CD4-positive, alpha-beta T cell treated with Interferon alpha-2 for 1 hour (primary cell): ENCODE measurements around the gene PSORS1C2.
"Not testable (repeated sequence)": the region's sequence is repeated elsewhere in the genome, so short reads cannot be mapped to it uniquely, and the experiment has no call there.

ENCODE experiments used
- DNase-seq, 2 donors: peaks; one replicate each; pipeline ENCODE4 v3.0.0-alpha.2; 2020 to 2022

Gene PSORS1C2

DNA sequence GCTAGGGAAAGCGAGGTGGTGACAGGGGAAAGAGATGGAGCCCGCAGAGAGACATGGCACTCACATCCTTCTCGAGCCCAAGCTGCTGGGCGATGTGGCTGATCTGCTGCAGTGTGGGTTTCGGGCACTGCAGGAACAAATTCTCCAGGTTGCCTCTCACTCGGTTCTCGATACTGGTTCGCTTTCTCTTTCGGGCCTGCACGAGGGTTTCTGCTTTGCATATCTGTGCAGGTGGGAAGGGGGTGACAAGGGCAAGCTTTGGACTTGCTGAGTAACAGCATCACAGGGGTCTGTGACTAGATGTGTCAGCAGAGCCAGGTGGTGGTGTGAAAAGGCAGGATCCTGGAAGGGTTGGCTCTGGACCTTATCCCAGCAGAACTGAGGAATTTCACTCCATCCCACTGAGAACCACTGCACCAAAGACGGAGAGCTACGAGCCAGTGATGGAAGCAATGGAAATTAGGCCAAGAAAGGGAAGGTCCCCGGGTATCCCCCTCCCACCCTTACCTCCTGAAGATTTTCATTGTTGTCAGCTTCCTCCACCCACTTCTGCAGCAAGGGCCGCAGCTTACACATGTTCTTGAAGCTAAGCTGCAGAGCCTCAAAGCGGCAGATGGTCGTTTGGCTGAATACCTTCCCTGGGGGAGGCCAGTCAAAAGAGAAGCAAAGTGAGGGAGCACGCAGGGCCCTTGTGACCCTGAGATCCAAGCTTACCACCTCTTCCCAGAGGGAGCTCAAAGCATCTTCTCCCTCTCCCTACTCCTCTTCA lies 26.4 kb upstream of the PSORS1C2 start:
- not testable (repeated sequence) for DNase-seq

DNA sequence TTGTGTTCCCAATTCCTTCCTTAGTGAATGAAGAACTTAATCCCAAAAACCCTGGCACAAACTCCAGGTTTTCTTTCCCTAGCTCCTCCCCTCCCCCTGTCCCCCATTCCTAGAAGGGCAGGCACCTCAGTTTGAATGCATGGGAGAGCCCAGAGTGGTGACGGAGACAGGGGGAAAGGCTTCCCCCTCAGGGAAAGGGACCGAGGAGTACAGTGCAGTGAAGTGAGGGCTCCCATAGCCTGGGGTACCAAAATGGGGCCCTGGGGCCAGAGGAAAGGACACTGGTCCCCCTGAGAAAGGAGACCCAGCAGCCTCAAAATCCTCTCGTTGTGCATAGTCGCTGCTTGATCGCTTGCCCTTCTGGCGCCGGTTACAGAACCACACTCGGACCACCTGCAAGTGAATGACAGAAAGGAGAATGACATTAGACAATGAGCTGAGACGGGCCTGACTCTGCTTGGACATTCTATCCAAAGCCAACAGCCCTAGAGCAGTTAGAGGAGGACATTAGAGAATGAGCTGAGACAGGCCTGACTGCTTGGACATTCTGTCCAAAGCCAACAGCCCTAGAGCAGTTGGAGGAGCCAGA lies 25.7 kb upstream of the PSORS1C2 start:
- DNase-seq = not testable (repeated sequence)

DNA sequence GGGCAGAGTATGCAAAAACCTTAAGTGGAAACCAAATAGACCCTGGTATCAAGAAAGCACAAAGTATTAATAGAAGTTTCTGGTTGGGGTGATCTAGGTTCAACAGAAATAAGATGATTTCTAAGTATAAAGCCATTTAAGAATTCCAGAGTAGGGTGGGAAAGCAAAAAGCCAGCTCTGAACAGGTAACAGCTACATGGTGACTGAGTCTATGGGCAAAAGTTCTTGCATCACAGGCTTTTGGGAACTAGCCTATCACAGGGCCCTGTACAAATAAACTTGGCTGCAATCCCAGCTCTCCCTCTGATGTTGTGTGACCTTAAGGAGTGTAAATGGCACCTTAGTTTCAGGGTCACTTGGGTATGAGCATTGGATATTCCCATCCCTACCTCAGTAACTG lies 25.1 kb upstream of the PSORS1C2 start:
- DNase-seq = no peak

DNA sequence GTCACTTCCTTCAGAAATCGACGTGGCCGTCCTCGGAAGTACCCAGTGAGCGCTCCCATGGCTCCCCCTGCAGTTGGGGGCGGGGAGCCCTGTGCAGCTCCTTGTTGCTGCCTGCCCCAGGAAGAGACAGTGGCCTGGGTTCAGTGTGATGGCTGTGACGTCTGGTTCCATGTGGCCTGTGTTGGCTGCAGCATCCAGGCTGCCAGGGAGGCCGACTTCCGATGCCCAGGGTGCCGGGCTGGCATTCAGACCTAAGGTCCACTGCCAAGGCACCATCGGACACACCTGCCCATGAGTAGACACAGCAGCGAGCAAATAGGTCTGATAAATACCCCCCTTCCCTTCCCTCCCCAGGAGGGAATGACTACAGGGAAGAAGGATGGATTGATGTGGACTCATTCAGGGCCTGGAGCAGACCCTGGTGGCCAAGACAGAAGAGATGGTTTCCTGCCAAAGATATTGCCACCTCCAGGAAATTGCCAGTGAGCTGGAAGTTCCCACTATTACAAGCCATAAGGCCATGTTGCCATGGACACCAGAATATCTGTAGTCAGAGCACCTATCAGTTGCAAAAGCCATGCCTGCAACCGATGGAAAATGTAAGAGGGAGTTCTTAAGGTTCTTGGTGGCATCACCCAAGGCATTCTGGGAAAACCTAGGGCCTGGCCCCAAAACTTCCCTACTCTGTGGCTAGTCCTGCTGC lies 23.7 kb upstream of the PSORS1C2 start:
- DNase-seq = no peak

DNA sequence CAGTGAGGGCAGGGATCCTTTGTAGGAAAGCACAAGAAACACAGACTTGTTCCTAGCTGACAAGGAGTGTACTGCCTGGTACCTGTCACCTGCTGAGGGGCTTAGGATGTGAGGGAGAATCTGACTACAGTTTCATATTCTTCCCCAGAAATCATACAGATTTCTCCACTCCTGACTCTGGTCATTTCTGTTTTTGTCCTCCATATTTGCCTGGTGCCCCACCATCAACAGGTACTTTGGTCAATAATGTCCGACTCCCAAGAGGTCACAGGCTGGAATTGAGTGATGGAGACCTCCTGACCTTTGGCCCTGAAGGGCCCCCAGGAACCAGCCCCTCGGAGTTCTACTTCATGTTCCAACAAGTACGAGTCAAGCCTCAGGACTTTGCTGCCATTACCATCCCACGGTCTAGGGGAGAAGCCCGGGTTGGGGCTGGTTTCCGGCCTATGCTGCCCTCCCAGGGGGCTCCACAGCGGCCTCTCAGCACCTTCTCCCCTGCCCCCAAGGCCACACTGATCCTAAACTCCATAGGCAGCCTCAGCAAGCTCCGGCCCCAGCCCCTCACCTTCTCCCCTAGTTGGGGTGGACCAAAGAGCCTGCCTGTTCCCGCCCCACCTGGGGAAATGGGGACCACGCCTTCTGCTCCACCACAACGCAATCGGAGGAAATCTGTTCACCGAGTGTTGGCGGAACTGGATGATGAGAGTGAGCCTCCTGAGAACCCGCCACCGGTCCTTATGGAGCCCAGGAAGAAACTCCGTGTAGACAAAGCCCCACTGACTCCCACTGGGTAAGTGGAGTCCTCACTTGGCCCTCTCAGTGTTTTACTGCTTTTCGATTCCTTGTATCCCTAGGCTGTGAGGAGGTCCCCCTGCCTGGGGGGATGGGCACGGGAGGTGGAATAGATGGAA lies 22.6 kb upstream of the PSORS1C2 start:
- DNase-seq = no peak

DNA sequence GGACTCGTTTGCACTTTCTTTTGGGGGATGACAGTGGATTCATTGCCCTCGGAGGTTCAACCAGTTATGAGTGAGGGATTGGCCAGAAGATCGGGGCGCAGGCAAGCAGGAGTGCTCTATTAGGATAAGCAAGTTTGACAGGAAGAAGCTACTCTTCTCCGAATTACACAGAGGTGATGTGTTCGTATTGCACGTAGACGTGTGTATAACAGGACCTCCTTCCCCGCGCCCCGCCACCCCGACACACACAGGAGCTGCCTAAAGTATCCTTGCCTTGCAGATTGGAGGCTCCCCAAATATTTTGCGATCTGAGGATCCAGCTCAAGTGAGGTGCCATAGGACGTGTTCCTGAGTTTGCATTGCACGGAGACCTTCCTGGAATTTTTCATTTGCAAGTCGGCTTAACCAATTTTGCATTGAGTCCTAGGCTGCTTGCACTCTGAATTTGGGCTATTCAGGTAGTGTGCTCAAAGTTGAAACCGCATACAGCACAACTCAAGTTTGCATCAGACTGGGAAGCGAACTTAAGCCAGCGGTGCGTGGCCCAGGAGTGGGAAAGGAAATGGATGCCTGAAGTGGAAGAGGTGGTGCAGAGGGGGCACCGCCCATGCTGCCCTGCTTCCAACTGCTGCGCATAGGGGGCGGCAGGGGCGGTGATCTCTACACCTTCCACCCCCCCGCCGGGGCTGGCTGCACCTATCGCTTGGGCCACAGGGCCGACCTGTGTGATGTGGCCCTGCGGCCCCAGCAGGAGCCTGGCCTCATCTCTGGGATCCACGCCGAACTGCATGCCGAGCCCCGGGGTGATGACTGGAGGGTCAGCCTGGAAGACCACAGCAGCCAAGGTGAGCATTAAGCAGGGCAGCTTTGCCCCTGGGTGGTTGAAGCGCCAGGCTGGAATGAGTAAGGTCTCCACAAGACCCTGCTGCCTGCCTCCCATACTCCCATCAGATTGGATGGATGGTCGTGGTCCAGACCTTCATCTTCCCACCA lies 20.3 kb upstream of the PSORS1C2 start:
- DNase-seq = peak in 1 of 2 donors; percentile 26

DNA sequence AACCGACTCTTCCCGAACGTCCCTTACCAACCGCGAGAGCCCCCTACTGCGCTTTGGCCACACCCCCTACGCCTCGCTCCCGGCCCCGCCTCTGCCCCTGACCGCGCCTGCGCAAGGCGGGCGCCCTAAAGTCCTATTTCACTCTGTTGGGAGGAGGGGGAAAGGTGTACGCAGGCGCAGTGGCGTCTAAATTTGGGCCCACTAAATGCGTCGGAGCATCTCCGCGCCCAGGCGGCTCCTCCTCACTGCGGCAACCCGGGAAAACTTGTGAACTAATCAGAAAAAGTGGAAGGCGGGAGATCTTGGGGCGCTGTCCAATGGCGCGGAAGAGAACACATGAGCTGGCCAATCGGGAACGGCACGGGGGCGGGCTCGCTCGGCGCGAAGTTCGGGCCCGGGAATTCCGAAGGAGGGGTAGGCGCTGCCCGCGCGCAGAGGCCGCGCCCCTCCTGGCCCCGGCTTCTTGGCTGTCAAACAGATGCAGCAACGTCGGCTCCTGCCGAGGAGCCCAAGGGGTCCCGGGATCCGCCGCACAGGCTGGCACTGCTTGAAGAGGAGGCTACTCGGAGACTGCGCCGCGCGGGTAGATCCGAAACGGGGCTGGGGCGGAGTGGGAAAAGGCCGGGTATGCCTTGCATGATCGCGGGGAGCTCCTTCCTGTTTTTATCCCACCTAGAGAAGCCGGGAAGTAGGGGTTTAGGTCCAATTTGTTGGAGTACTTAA lies 19.4 kb upstream of the PSORS1C2 start, which contains the start of gene TCF19:
TSS of gene TCF19 (plus strand) at position 450 of the 723 bp plus-strand sequence. CDS start 881 bp downstream, outside the sequence.
- DNase-seq = peak; percentile 99

DNA sequence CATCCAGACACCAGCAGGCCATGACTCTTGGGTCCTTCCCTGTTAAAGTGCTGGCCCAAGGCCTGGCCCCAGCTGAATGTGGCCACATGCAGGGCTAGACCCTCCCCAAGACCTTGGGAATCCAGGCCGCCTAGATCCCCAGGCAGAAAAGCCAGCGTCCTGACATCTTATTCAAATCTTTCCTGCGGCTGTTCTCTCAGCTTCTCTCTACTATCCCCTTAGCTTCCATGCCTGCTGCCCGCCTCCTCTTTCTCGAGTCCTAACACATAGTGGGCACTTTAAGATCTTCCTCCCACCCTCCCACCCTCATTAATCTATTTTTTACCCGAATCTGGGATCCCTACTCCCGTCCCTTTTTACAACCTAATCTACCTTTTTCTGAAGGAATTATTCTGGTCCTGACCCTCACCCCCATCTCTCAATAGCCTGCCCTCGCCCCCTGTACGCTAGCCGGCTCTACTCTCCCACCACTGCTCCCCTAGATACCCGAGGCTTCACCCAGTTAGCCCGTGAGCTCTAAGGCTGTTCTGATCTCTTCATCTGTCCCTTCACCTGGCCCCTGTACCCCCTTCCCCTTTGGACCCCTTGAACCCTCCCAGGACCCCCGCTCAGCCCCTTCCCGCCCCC lies 18.8 kb upstream of the PSORS1C2 start, which contains the start of gene CCHCR1:
TSS of gene CCHCR1 (minus strand) at position 290 of the 627 bp plus-strand sequence. CDS start at position 88, 202 bp downstream.
- no peak for DNase-seq

DNA sequence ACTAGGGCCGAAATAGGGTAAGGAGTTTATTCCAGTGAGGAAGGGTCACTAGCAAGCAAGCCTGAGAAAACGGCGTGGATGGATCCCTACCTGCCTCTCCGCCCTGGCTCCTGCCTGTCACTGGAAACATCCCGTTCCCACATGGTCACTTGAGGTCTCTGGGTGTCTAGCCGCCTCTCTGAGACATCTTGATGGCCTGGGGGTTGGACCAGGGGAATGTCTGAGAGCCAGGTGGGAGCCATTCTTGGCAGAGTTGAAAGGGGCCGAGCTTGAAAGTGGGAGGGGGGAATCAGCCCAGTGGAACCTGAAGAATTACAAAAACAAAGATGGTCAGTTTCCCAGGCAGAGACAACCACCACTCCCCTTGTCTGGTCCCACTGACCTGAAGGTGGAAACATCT lies 17.8 kb upstream of the PSORS1C2 start:
- DNase-seq = no peak

DNA sequence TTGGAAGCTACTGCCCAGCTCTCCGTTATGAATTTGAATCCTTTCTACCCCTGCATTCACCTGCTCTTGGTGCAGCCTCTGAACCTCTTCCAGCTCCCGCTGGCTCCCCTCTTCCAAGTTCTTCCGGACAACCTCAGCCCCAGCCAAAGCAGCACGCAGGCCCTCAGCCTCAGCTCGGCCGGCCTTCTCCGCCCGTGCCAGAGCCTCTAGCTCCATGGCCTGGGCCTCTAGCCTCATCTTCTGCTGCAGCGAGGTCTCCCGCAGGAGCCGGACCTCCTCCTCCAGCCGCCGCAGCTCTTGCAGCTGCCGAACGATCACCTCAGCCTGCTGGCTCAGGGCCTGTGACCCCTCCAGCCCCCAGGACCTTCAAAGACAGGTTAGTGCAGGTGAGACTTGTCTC lies 15.6 kb upstream of the PSORS1C2 start:
- no peak for DNase-seq

DNA sequence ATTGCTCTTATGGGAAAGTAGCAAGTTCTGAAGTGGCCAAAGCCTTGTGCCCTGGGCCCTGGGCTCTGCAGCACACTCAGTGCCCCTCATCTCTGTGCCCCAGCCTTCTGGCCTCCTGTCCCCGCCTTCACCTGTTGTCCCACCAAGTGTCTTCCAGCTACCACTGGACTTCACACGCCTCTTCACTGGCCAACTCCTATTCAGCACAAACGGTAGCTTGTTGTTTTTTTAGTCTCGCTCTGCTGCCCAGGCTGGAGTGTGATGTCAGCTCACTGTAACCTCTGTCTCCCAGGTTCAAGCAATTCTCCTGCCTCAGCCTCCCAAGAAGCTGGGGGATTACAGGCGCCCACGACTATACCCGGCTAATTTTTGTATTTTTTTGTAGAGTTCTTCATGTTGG lies 13.9 kb upstream of the PSORS1C2 start:
- DNase-seq = no peak

DNA sequence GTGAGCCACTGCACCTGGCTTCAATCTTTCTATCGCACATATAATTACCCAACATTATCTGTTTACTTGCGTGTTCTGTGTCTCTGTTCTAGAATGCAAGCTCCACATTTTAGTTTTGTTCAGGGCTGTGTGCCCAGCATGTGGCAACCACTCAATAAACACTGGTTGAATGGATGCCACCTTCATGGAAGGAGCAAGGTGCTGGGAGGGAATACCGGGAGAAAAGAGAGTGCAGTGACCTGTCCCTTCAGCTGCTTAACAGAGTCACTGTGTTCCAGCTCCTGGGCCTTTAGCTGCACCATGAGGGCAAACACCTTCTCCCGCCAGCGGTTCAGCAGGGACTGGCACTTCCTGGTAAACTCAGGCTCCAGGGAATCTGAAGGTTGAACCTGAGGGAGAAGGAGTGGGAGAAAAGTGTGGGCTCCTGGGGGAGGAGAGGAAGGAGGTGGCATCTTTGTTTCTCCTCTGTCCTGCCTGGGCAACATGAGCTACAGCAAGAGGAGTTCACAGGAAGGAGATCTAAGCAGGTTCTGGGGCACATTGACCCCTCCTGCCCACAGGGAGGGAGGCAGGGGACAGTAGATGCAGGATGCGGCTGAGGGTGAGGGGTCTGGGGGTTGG lies 11.1 kb upstream of the PSORS1C2 start:
- no peak for DNase-seq

DNA sequence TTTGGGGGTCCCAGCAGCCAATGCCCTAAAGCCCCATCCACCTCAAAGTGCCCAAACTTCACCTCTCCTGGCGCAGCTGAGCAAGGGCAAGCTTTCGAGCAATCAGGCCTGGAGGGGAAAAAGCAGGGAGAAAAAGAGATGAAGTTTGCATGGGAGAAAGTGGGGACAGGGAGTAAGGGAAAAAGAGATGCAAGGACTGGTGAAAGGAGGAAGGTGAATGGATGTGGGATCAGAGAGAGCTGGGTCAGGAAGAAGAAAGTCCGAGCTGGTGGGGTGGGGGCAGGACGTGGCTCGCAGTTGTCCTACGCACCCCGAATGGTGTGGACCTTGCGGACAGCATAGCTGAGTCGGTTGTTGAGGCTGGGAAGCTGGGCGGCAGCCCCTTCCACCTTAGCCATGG lies 6.5 kb upstream of the PSORS1C2 start:
- no peak for DNase-seq

DNA sequence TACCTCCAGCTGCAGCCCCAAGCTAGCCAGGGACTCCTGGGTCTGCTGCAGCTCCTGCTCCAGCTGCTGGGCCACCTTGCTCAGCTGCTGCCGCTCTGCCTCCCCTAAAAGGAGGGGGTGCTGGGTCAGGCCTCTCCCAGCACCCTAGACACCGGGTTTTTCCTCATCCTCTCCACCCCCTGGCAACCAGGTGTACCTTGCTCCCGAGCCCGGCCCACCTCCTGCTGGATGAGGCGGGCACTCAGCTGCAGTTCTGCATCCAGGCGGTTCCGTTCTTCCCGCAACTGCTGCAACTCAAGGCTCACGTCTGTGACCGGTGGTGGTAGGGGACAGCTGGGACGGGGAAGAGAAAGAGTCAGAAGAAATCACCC lies 6.1 kb upstream of the PSORS1C2 start:
- no peak for DNase-seq

DNA sequence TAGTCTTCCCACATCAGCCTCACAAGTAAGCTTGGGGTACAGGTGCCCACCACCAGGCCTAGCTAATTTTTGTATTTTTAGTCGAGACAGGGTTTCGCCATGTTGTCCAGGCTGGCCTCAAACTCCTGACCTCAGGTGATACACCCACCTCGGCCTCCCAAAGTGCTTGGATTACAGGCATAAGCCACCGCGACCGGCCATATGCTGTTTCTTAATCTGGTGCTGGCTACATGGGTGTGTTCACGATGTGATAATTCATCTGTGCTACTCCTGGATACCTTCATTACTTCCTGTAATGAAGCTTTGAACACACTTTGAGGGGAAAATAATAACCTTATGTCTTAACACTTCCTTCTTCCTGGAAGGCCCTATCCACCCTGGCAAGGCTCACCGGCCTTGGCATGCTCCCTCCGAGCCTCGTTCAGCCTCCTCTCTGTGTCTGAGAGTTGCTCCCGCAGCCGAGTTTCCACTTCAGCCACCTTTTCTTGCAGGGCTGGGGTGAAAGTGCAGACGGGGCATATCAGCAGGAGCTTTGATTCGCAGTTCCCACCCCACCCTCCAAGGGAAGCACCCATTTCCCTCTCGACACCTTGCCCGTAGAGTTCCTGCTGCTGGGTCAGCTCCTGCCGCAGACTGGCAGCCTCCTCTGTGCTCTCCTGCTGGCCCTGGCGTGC lies 5.6 kb upstream of the PSORS1C2 start:
- no peak for DNase-seq

DNA sequence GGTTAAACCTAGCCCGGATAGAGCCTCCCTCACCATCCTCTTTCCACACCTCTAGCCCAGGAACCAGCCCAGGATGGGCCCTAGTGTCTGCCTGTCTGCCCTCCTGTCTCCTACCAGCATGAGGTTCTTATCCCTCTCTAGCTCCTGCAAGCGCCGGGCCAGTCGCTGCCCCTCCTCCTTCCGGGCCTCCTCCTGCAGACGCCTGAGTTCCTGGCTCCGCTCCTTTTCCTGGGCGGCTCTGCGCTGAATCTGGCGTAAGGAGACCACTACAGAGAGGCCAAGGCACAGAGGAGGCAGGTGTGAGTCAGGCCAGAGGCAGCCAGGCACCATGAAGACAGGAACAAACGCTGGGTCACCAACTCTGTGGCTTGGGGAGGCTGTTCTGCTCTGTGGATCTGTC lies 4.3 kb upstream of the PSORS1C2 start:
- no peak for DNase-seq

DNA sequence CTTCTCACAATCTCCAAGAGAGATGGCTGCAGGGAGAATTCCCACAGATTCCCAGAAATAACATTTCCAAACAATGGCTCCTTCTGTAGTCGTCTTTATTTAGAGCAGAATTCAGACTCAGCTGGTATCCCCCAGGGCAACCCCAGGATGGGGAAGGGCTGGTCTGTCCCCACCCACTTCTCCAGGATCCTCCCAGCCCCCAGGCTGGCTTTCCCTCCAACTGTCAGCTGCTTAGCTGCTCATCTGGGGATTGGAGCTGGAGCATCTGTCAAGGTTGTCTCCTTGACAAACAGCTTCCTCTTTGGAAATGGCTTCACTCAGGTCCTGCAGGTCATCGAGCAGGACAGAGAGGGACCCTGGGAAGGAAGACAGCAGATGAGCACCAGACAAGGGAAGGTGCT lies 3.5 kb upstream of the PSORS1C2 start:
- DNase-seq = no peak

DNA sequence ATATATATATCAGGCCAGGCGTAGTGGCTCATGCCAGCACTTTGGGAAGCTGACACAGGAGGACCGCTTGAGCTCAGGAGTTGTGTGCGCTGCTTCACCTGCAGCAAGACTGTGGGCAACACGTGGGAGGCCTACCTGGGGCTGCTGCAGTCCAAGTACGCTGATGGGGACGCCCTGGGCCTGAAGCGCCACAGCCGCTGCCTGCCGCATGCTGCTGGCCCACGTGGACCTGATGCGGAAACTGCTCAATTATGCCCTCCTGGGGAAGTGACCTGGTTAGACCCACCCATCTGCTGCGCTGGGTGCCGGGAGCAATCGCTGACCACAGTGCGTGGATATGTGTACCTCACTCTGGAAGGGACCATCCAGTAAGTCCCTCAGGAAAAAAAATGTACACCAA lies 1.8 kb upstream of the PSORS1C2 start:
- no peak for DNase-seq

DNA sequence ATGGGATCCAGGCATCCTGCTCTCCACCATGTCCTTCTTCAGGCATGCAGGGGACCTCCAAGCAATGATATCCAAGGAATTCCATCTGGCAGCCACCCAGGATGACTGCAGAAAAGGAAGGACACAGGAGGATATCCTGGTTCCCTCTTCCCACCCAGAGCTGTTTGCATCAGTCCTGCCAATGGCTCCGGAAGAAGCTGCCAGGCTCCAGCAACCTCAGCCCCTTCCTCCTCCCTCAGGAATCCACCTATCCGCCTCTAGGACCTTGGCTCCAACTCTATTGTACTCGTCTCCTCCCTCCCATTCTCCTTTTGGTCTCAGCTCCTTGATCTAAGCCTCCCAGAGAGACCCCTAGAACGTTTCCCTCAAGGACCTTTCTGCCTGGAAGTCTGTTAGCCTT lies 733 bp upstream of the PSORS1C2 start:
- DNase-seq = no peak
